ENCODE measurements around the gene HSD17B10.
"Not testable (repeated sequence)": the region's sequence is repeated elsewhere in the genome, so short reads cannot be mapped to it uniquely, and the experiment has no call there.

The HSD17B10 gene

GRCh38 chrX:53435997-53436396 lies 1.8 kb upstream of the HSD17B10 start:
- DNase-seq, result peak; percentile 69

DNA sequence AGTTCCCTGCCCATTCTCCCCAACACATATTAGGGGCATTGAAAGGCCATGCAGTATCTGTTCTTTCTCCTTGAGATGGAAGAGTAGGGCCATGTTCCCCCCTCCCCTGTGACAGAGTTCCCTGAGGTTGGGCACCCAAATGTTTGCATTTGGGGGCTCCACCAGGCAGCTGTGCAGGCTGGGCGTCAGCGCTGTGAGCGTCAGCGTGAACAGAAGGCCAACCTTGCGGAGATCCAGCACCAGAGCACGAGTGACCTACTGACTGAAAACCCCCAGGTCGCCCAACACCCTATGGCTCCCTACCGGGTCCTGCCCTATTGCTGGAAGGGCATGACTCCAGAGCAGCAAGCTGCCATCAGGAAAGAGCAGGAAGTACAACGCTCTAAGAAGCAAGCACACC lies 3.9 kb downstream of the HSD17B10 start:
- no peak for DNase-seq

GRCh38 chrX:53429755-53430154 lies 4.4 kb downstream of the HSD17B10 start:
- no peak for DNase-seq

DNA sequence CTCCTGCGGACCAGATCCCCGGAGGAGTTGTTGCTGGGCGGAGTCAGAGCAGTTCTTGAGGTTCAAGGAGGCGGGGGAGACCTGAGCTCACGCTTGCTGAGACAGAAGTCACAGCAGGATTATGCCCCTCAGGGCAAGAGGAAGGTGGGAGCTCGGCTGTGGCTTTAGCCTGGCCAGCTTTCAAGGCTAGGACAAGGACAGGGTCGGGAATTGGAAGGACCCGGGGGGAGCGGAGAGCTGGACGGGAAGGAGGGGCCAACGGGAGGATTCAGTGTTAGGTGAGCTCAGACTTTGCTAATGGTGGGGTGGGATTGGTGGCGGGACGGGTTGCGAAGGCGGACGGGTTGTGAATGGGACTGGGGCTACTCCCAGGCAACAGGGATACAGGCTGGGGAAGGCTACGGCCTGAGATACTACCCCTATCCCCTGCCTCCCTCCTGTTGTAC lies 11.3 kb downstream of the HSD17B10 start, which contains the start of gene RIBC1:
TSS of gene RIBC1 (plus strand) at position 13 of the 446 bp plus-strand sequence. CDS start 3,404 bp downstream, outside the sequence.
- DNase-seq, result no peak

- peak; percentile 99 for DNase-seq
These were observed 11.9 kb downstream of the HSD17B10 start, which contains the start of gene SMC1A for GRCh38 chrX:53422086-53422860. Gene SMC1A, minus strand, starts transcription at chrX:53422654. Its CDS starts 54 bp downstream, at chrX:53422600.

DNA sequence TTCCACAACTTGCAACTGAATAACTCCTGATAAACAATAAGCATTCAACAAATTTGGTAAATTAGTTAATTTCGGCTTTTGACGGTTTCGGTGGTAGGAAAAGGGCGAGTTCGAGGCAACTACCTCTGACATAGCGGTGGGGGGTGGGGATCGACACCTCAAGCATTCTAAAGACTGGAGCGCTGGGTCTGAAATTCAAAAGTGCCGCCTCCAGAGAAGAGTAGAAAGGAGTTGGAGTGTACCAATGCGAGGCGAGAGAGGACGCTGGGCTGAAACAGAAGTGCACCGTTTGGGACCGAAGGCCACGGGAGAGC lies 12.4 kb downstream of the HSD17B10 start:
- no peak for DNase-seq

- no peak for DNase-seq
These were observed 13.0 kb downstream of the HSD17B10 start for GRCh38 chrX:53421125-53421524.

- DNase-seq, result not testable (repeated sequence)
These were observed 13.8 kb downstream of the HSD17B10 start for GRCh38 chrX:53420351-53420750.

DNA sequence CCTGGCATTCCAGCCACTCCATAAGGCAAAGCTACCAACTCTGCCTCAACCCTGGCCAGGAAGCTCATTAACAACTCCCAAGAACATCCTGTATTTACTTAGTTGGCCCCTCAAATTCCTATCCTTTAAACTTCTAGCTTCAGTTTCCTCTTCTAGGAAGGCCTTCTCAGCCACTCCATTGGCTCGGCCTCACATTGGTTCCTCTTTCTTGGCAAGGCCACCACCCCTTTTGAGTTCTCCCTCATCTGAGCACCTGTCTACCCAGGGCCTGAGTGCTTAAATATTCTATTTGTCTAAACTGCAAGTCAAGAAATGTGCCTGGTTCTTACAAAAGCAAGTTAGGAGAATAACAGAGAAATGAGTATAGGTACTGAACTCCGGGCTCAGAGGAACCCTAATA lies 21.7 kb downstream of the HSD17B10 start:
- no peak for DNase-seq

DNA sequence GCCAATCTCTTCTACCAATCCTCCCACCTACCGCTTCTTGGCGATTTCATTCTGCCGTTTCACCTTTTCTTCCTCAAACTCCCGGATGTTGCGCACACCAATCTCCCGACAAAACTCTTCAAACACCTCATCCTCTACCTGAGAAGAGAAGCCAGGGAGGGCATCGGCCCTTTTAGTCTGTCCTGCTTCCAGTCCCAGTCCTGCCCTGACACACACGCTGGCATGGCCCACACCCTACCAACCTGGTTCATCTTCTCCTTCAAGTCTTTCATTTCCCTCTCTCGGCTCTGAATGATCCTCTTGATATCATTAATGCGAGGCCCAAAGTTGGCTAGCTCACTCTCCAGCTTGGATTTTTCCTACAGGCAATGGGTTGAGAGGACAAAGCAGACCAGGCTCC lies 30.6 kb downstream of the HSD17B10 start:
- DNase-seq, result no peak

GRCh38 chrX:53398216-53398615 lies 36.0 kb downstream of the HSD17B10 start:
- DNase-seq, result no peak

GRCh38 chrX:53395605-53396298 lies 38.4 kb downstream of the HSD17B10 start:
- no peak for DNase-seq

DNA sequence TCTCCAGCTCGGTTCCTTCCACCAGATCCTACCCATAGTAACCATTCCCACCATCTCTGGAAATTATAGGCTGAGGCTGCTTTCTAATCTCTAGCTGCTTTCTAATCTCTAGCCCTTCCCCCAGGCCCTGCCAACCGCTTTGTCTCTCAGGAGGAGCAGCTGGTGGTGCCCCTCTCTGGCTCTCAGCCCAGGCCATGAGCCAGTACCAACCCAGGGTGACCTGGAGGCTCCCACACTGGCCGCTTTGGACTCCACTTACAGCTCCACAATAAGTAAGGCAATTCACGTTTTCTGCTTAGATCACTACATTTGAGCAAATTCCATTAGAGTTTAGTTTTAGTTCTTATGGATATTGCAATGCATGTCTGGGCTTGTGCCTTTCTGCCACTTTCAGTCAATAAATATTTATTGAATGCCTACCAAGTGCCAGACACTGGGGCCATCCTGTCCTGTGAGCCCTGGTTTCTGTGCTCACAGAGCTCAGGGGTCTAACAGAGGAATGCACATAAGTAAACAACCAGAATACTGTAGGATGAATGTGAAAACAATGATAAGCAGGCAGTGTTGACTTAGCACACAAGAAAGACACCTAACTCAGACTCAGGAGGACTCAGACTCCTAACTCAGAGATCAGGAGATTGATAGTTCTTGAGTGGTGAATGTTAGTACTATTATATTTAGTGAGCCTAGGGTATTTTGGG lies 50.6 kb downstream of the HSD17B10 start:
- no peak for DNase-seq

Data from central memory CD4-positive, alpha-beta T cell (primary cell).